Liver (tissue), 9 donors: ENCODE measurements around the gene B4GALT6. TPM values are rescaled to one million over a fixed set of nuclear protein-coding genes. Genes with fewer than 3 reads are reported as not detected.

Experiments
- DNase-seq: peaks from one replicate; pipeline ENCODE4 v3.0.0-alpha.2; 2017; ENCODE audit warnings: low spot score
- H3K27ac ChIP-seq, 2 donors: one replicate each; pipeline ENCODE4 v1.7.0; 2013; ENCODE audit warnings: inconsistent platforms in 2 of 2, low read length in 2 of 2, control low read depth in 1 of 2, low read depth in 1 of 2, mild to moderate bottlenecking in 1 of 2
- H3K27me3 ChIP-seq, 4 donors: one replicate each; pipeline versions ENCODE4 v1.6.1 to v1.7.0; 2013; ENCODE audit warnings: low read length in 3 of 4, inconsistent platforms in 1 of 4, mild to moderate bottlenecking in 1 of 4, moderate library complexity in 1 of 4; ENCODE audit not compliant: control insufficient read depth in 4 of 4, insufficient read depth in 4 of 4
- H3K36me3 ChIP-seq, 4 donors: one replicate each; pipeline versions ENCODE4 v1.6.1 to v1.7.0; 2013; ENCODE audit warnings: low read length in 3 of 4, mild to moderate bottlenecking in 3 of 4, low read depth in 1 of 4, moderate library complexity in 1 of 4; ENCODE audit not compliant: control insufficient read depth in 4 of 4, insufficient read depth in 3 of 4
- H3K4me1 ChIP-seq, 4 donors: one replicate each; pipeline versions ENCODE4 v1.6.1 to v1.7.0; 2013; ENCODE audit warnings: low read length in 3 of 4, mild to moderate bottlenecking in 3 of 4, moderate library complexity in 1 of 4; ENCODE audit not compliant: control insufficient read depth in 4 of 4, insufficient read depth in 4 of 4
- H3K4me3 ChIP-seq, 3 donors: one replicate each; pipeline versions ENCODE4 v1.6.1 to v1.7.0; 2013; ENCODE audit warnings: low read length in 3 of 3, control low read depth in 1 of 3, low read depth in 1 of 3, mild to moderate bottlenecking in 1 of 3
- H3K9ac ChIP-seq, 2 donors: one replicate each; pipeline ENCODE4 v1.7.0; 2013; ENCODE audit warnings: low read length in 2 of 2, mild to moderate bottlenecking in 2 of 2, moderate library complexity in 2 of 2, control low read depth in 1 of 2, low read depth in 1 of 2
- H3K9me3 ChIP-seq, 4 donors: one replicate each; pipeline versions ENCODE4 v1.6.1 to v1.7.0; 2013; ENCODE audit warnings: low read length in 3 of 4; ENCODE audit not compliant: control insufficient read depth in 4 of 4
- FOXA1 ChIP-seq: IDR thresholded peaks from 2 replicates; pipeline ENCODE4 v1.6.1; 2016; ENCODE audit warnings: antibody characterized with exemption
- GABPA ChIP-seq, 2 donors: IDR thresholded peaks in 1 of 2; conservative IDR thresholded peaks in 1 of 2; 2 replicates each; pipeline ENCODE4 v1.6.1; 2016; ENCODE audit warnings: antibody characterized with exemption in 2 of 2, mild to moderate bottlenecking in 1 of 2, moderate library complexity in 1 of 2
- HNF4A ChIP-seq, 2 donors: conservative IDR thresholded peaks; 2 replicates each; pipeline ENCODE4 v1.6.1; 2016; ENCODE audit warnings: antibody characterized with exemption in 2 of 2, mild to moderate bottlenecking in 2 of 2
- HNF4G ChIP-seq: IDR thresholded peaks from 2 replicates; pipeline ENCODE4 v1.6.1; 2016; ENCODE audit warnings: antibody characterized with exemption
- JUND ChIP-seq, 2 donors: IDR thresholded peaks; 2 replicates each; pipeline ENCODE4 v1.6.1; 2016; ENCODE audit warnings: antibody characterized with exemption in 2 of 2
- NR2F2 ChIP-seq: IDR thresholded peaks from 2 replicates; pipeline ENCODE4 v1.6.1; 2016; ENCODE audit warnings: antibody characterized with exemption
- RAD21 ChIP-seq, 2 donors: IDR thresholded peaks; 2 replicates each; pipeline ENCODE4 v1.6.1; 2016; ENCODE audit warnings: antibody characterized with exemption in 2 of 2, mild to moderate bottlenecking in 2 of 2
- RXRA ChIP-seq, 2 donors: IDR thresholded peaks; 2 replicates each; pipeline ENCODE4 v1.6.1; 2017 to 2018; ENCODE audit warnings: antibody characterized with exemption in 2 of 2, mild to moderate bottlenecking in 1 of 2
- ZBTB33 ChIP-seq: IDR thresholded peaks from 2 replicates; pipeline ENCODE4 v1.6.1; 2016; ENCODE audit warnings: antibody characterized with exemption
- WGBS: extraction: QIAGEN DNeasy Blood & Tissue Kit; methylation state at CpG from one replicate; pipeline ENCODE4 v1.1.7; 2013; 5-methylcytosine and 5-hydroxymethylcytosine counted together
- polyA plus RNA-seq, 2 donors: library from polyadenylated mRNA; stranded (reverse) in 1 of 2; unstranded in 1 of 2; fragments of 200-250 nt in 1 of 2; fragments of >200 nt in 1 of 2; fragmentation: Nextera tagmentation in 1 of 2; extraction: Ambion mirVana in 1 of 2; gene quantifications; one replicate each; pipeline versions ENCODE4 v1.2.1 to v1.2.3, GENCODE V29; 2013 to 2015
- total RNA-seq, 2 donors: library from RNA; depleted of rRNA; stranded (reverse); fragments of >200 nt; gene quantifications; one replicate each; pipeline ENCODE4 v1.2.3, GENCODE V29; 2014
- TF ChIP-seq, protein P1 (sequence below): IDR thresholded peaks from 2 replicates; pipeline ENCODE4 v1.6.1; 2016; ENCODE audit warnings: antibody characterized with exemption, mild to moderate bottlenecking
- TF ChIP-seq, protein P2 (sequence below): IDR thresholded peaks from 2 replicates; pipeline ENCODE4 v1.6.1; 2016; ENCODE audit warnings: antibody characterized with exemption
- donor health status: healthy.
- donor health status: healthy.
- donor health status: healthy.
- donor health status: healthy.
- donor health status: healthy.

The B4GALT6 gene
- total and polyA plus RNA-seq, 4 donors: 0.48 to 4.2 (median 0.61) TPM

GRCh38 chr18:31656754-31657153 lies 27.6 kb downstream of the B4GALT6 start:
- Histone ChIP-seq H3K4me3 (no peak overlapping the region), H3K9ac (no peak overlapping the region), H3K4me1 (no peaks in the 10 kb centered on the region), H3K36me3 (no peaks in the 10 kb centered on the region), H3K27ac (no peak overlapping the region), H3K27me3 (no peaks in the 10 kb centered on the region), H3K9me3 (no peaks in the 10 kb centered on the region)
- no peak for TF ChIP-seq NR2F2
- TF ChIP-seq RAD21 (IDR thresholded peaks at IDR 0.05): no peak
- no peak for TF ChIP-seq FOXA1
- TF ChIP-seq, protein P1, sequence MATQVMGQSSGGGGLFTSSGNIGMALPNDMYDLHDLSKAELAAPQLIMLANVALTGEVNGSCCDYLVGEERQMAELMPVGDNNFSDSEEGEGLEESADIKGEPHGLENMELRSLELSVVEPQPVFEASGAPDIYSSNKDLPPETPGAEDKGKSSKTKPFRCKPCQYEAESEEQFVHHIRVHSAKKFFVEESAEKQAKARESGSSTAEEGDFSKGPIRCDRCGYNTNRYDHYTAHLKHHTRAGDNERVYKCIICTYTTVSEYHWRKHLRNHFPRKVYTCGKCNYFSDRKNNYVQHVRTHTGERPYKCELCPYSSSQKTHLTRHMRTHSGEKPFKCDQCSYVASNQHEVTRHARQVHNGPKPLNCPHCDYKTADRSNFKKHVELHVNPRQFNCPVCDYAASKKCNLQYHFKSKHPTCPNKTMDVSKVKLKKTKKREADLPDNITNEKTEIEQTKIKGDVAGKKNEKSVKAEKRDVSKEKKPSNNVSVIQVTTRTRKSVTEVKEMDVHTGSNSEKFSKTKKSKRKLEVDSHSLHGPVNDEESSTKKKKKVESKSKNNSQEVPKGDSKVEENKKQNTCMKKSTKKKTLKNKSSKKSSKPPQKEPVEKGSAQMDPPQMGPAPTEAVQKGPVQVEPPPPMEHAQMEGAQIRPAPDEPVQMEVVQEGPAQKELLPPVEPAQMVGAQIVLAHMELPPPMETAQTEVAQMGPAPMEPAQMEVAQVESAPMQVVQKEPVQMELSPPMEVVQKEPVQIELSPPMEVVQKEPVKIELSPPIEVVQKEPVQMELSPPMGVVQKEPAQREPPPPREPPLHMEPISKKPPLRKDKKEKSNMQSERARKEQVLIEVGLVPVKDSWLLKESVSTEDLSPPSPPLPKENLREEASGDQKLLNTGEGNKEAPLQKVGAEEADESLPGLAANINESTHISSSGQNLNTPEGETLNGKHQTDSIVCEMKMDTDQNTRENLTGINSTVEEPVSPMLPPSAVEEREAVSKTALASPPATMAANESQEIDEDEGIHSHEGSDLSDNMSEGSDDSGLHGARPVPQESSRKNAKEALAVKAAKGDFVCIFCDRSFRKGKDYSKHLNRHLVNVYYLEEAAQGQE: no peak
- TF ChIP-seq ZBTB33: no peak
- no peak for TF ChIP-seq RXRA (IDR thresholded peaks at IDR 0.05)
- TF ChIP-seq HNF4A (conservative IDR thresholded peaks at IDR 0.05): no peak
- TF ChIP-seq HNF4G: no peak
- 88% methylated on average over 2 of the region's 2 CpGs for WGBS
- DNase-seq: no peak

DNA sequence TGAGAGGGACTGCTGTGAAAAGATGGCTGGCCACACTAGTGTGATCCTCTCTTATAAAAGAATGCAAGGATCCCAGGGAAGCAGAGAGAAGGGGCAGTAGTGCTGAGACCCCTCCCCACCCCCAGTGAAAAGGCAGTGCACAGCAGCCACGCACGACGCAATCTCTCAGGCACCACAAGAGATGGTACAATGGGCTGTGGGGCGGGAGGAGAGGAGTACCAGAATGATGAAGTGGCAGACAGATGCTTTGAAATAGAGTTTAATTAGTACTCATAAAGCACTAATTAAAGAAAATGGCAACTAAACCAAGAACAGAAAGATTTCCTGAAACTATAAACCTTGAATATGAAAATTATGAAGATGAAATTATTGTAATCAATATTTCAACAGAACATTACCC lies 29.0 kb downstream of the B4GALT6 start:
- Histone ChIP-seq H3K9me3 (no peaks in the 10 kb centered on the region), H3K27me3 (no peaks in the 10 kb centered on the region), H3K36me3 (no peaks in the 10 kb centered on the region), H3K4me1 (no peaks in the 10 kb centered on the region), H3K9ac (no peak overlapping the region), H3K4me3 (no peak overlapping the region), H3K27ac (no peak overlapping the region)
- TF ChIP-seq RXRA (IDR thresholded peaks at IDR 0.05) (no peak), JUND (IDR thresholded peaks at IDR 0.05) (no peak), ZBTB33 (no peak), FOXA1 (no peak), HNF4A (conservative IDR thresholded peaks at IDR 0.05) (no peak), GABPA (IDR thresholded peaks at IDR 0.05 in 1 of 2, conservative IDR thresholded peaks at IDR 0.05 in 1 of 2) (no peak)
- TF ChIP-seq, protein P2, sequence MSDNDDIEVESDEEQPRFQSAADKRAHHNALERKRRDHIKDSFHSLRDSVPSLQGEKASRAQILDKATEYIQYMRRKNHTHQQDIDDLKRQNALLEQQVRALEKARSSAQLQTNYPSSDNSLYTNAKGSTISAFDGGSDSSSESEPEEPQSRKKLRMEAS: no peak
- WGBS: 97% methylated on average over 4 of the region's 4 CpGs
- no peak for DNase-seq
